NB4 (cell line): Measurements from ENCODE around the gene CRB3.

Experiments
- POLR2A ChIP-seq: IDR thresholded peaks from 2 replicates; pipeline ENCODE4 v1.6.1; 2011; ENCODE audit warnings: mild to moderate bottlenecking; ENCODE audit not compliant: insufficient read length; ENCODE audit errors: extremely low read depth
- TF ChIP-seq, protein P1 (sequence below): IDR thresholded peaks from one replicate; pipeline ENCODE4 v1.5.1; 2012; ENCODE audit warnings: low read depth, low read length

- TF ChIP-seq, protein P1, sequence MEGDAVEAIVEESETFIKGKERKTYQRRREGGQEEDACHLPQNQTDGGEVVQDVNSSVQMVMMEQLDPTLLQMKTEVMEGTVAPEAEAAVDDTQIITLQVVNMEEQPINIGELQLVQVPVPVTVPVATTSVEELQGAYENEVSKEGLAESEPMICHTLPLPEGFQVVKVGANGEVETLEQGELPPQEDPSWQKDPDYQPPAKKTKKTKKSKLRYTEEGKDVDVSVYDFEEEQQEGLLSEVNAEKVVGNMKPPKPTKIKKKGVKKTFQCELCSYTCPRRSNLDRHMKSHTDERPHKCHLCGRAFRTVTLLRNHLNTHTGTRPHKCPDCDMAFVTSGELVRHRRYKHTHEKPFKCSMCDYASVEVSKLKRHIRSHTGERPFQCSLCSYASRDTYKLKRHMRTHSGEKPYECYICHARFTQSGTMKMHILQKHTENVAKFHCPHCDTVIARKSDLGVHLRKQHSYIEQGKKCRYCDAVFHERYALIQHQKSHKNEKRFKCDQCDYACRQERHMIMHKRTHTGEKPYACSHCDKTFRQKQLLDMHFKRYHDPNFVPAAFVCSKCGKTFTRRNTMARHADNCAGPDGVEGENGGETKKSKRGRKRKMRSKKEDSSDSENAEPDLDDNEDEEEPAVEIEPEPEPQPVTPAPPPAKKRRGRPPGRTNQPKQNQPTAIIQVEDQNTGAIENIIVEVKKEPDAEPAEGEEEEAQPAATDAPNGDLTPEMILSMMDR = no peak
- no peak for TF ChIP-seq POLR2A
Measured at GRCh38 chr19:6414793-6415590, 49.1 kb upstream of the CRB3 start.
